22Rv1 (cell line): ENCODE results near the gene HIVEP3.

Experiments
- CTCF ChIP-seq: fragments of 450-650 bp; IDR thresholded peaks from 2 replicates; pipeline ENCODE4 v1.5.1; 2017; ENCODE audit warnings: mild to moderate bottlenecking
- ZFX ChIP-seq: fragments of 450-650 bp; IDR thresholded peaks from 2 replicates; pipeline ENCODE4 v1.6.1; 2017; ENCODE audit warnings: antibody characterized with exemption, borderline replicate concordance

GRCh38 chr1:41493626-41494350 lies 424.9 kb downstream of the HIVEP3 start:
- TF ChIP-seq CTCF, result no peak
- no peak for TF ChIP-seq ZFX
